ENCODE data around the gene XPA.

The XPA gene

DNA sequence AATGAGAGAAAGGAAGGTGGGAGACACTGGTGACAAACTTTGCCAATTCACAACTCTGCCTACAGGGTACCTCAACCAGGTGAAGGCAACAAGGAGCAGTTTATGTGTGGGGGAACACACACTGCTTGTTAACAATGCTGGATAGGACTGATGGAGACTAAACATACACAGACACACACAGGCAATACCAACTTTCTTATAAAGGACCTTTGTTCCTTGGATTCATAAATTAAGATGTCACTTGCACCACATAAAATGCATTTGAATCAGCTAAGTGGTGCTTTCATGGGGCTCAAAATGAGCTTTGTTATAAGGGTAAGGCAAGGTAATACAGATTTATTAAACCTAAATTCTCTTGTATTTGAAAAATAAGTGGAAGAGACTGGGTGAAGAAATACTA lies 68.0 kb downstream of the XPA start:
- TF ChIP-seq SIN3A (IDR thresholded peaks at IDR 0.05; ENCODE audit: borderline replicate concordance, insufficient read depth, low read length) (no peak), POLR2AphosphoS5 (IDR thresholded peaks at IDR 0.05; ENCODE audit: low read depth, low read length) (no peak), TAF1 (IDR thresholded peaks at IDR 0.05; ENCODE audit: borderline replicate concordance, insufficient read depth, low read length) (no peak), FOXP2 (optimal IDR thresholded peaks at IDR 0.05; ENCODE audit: borderline replicate concordance, extremely low read depth, extremely low read length, insufficient read depth) (no peak)
- TF ChIP-seq, protein P1, sequence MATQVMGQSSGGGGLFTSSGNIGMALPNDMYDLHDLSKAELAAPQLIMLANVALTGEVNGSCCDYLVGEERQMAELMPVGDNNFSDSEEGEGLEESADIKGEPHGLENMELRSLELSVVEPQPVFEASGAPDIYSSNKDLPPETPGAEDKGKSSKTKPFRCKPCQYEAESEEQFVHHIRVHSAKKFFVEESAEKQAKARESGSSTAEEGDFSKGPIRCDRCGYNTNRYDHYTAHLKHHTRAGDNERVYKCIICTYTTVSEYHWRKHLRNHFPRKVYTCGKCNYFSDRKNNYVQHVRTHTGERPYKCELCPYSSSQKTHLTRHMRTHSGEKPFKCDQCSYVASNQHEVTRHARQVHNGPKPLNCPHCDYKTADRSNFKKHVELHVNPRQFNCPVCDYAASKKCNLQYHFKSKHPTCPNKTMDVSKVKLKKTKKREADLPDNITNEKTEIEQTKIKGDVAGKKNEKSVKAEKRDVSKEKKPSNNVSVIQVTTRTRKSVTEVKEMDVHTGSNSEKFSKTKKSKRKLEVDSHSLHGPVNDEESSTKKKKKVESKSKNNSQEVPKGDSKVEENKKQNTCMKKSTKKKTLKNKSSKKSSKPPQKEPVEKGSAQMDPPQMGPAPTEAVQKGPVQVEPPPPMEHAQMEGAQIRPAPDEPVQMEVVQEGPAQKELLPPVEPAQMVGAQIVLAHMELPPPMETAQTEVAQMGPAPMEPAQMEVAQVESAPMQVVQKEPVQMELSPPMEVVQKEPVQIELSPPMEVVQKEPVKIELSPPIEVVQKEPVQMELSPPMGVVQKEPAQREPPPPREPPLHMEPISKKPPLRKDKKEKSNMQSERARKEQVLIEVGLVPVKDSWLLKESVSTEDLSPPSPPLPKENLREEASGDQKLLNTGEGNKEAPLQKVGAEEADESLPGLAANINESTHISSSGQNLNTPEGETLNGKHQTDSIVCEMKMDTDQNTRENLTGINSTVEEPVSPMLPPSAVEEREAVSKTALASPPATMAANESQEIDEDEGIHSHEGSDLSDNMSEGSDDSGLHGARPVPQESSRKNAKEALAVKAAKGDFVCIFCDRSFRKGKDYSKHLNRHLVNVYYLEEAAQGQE (IDR thresholded peaks at IDR 0.05; ENCODE audit: insufficient read depth in 1 of 2, low read depth in 2 of 2, low read length in 2 of 2): no peak

DNA sequence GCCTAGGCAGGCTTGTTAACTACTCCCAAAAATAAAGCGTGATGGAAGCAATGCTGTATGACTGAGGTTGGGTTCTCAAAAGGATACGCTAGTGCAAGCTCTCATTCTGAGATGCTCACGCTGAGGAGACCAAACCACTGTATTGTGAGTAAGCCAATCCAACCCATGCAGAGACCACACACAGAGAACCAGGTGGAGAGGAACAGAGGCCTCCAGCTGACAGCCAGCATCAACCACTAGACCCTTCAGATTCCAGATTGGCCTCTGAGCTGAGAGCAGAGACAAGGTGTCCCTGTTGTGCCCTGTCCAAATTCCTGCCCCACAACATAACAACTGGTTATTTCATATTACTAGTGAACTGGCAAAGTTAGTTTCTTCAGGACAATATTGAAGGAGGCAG lies 68.5 kb downstream of the XPA start:
- TF ChIP-seq FOXP2 (optimal IDR thresholded peaks at IDR 0.05; ENCODE audit: borderline replicate concordance, extremely low read depth, extremely low read length, insufficient read depth): no peak
- TF ChIP-seq TAF1 (IDR thresholded peaks at IDR 0.05; ENCODE audit: borderline replicate concordance, insufficient read depth, low read length): no peak
- TF ChIP-seq, protein P1 (IDR thresholded peaks at IDR 0.05; ENCODE audit: insufficient read depth in 1 of 2, low read depth in 2 of 2, low read length in 2 of 2): no peak

DNA sequence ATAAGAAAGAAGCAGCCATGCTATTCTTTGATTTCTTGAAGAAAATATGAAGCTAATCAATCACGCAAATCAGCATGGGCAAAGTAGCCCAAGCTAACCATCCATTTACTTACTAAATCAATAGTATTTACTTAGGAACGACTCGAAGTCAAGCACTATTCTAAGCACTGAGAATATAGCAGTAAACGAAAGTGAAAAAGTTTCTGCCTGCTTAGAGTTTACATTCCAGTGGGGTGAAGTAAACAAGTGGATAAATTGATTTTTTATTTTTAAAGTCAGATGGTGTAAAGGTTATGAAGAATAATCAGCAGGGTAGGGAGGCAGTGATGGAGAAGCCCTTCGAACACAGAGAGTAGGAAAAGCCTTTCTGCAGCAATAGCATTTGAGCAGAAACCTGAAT lies 69.5 kb downstream of the XPA start:
- TF ChIP-seq POLR2AphosphoS5 (IDR thresholded peaks at IDR 0.05; ENCODE audit: low read depth, low read length) (no peak), SIN3A (IDR thresholded peaks at IDR 0.05; ENCODE audit: borderline replicate concordance, insufficient read depth, low read length) (no peak), FOXP2 (optimal IDR thresholded peaks at IDR 0.05; ENCODE audit: borderline replicate concordance, extremely low read depth, extremely low read length, insufficient read depth) (no peak)

DNA sequence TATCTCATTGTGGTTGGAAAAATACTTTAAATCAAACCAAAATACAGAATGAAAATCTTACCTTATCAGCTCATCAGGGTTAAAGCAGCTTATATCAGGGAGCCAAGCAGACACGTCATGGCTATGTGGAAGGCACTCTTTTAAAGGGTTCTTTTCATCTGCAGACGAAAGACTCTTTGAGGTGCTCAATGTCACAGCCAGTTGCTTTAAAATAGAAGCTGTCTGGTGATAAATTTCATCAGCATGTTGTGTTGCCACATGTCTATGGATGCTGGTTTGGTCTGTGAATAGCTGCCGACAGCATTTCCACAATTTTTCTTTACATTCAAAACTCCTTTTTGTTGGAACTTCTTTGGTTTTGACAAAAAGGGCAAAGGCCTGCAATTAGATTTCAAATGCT lies 71.5 kb downstream of the XPA start:
- TF ChIP-seq FOXP2 (optimal IDR thresholded peaks at IDR 0.05; ENCODE audit: borderline replicate concordance, extremely low read depth, extremely low read length, insufficient read depth): no peak
- TF ChIP-seq SIN3A (IDR thresholded peaks at IDR 0.05; ENCODE audit: borderline replicate concordance, insufficient read depth, low read length): no peak
- TF ChIP-seq, protein P1 (IDR thresholded peaks at IDR 0.05; ENCODE audit: insufficient read depth in 1 of 2, low read depth in 2 of 2, low read length in 2 of 2): no peak
- TF ChIP-seq TAF1 (IDR thresholded peaks at IDR 0.05; ENCODE audit: borderline replicate concordance, insufficient read depth, low read length): no peak
- TF ChIP-seq POLR2AphosphoS5 (IDR thresholded peaks at IDR 0.05; ENCODE audit: low read depth, low read length): no peak
